NCI-H2227 treated with DMSO at 0.1 percent for 48 hours (cell line): Measurements from ENCODE around the gene PLEKHM1.
"Not testable (repeated sequence)": the region's sequence is repeated elsewhere in the genome, so short reads cannot be mapped to it uniquely, and the experiment has no call there.

Experiments
- DNase-seq: peaks from one replicate; lab custom pipeline; 2025; lab: John Stamatoyannopoulos, UW

Gene PLEKHM1

DNA sequence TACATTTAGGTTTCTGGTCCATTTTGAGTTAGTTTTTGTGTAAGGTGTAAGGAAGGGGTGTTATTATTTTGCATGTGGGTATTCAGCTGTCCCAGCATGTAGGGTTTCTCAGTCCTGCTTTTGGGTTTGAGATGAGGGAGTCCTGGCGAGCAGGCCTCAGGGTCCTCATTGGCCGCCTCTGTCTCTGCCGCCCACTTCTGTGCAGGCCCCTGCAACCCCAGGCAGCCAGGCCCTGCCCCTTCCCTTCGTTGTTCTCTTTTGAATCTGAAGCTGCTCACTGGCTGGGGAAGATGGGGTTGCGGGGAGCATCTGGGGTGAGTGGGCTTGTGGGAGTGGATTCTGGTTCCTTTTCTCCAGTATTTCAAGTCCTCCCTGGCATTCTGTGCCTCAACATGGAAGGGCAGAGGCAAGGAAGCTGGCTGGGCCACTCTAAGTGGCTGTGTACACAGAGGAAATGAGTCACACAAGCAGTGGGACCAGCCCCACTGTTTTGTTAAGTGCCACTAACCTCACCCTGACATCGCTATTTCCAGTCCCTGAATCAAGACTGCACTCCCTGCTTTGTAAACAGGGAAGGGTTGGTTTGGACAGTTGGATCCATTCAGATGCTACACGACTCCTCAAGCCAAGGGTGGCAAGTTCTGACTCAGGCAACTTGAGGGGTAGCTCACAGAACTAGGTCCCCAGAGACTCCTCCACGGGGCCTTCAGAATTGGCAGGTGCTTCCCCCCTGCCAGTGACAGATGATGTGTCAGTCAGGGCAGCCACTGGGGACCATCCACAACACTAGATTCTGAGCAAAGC is 28.8 kb downstream of the PLEKHM1 start:
- not testable (repeated sequence) for DNase-seq

DNA sequence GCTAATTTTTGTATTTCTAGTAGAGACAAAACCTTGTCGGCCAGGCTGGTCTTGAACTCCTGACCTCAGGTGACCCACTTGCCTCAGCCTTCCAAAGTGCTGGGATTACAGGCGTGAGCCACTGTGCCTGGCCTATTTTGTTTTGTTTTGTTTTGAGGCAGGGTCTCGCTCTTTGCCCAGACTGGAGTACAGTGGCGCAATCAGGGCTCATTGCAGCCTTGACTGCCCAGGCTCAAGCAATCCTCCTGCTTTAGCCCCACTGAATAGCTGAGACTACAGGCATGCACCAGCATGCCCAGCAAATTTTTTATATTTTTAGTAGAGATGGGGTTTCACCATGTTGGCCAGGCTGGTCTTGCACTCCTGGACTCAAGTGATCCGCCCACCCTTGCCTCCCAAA is 30.1 kb downstream of the PLEKHM1 start:
- DNase-seq: not testable (repeated sequence)

DNA sequence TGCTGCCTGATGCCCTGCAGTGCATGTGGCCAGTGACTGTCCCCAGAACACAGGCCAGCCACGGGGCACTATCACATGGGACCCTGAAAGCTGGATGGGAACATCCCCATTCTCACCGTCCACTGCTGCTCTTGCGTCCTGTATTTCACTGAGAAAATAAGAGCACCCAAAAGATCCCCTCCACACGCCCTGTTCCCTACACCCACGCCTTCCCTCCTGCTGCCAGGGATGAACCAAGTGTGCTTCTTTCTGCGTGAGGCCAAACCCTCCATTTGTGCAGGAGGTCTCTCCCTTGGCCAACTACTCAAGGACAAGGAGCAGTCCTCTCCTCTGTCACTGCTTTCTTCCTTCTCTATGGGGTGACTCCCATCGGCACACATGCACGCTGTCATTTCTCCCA is 36.2 kb downstream of the PLEKHM1 start:
- not testable (repeated sequence) for DNase-seq

DNA sequence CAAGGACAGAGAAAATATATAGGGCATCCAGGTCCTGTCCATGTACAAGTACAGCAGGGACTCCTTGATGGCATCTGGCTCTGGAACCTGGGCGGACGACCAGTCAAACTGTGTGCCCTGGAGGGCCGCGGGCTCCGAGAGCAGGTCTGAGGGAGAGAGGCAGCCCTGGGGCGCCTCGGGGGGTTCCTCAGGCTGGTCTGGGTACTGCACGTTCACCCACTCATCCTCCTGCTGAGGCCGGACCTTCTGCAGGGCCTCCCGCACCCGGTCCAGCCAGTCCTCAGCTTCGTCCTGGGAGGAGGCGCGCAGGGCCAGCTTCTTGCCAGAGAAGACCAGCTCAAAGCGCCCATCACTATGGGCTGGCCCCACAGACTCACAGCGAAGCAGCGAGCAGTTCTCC is 36.8 kb downstream of the PLEKHM1 start:
- DNase-seq: not testable (repeated sequence)

DNA sequence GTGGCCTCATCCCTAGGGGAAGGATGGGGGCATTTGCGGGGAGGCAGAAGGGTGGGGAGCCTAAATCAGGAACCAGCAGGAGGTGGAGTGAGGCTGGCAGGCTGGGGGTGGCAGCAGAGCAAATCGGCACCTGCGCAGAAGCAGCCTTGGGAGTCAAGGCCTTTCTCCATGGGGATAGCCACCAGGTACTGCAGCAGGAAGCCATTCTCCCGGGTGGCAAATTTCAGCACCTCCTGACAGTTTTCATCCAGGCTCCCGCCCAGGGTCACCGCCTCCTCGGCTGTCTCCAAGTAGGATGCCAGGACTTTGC is 37.3 kb downstream of the PLEKHM1 start:
- not testable (repeated sequence) for DNase-seq

DNA sequence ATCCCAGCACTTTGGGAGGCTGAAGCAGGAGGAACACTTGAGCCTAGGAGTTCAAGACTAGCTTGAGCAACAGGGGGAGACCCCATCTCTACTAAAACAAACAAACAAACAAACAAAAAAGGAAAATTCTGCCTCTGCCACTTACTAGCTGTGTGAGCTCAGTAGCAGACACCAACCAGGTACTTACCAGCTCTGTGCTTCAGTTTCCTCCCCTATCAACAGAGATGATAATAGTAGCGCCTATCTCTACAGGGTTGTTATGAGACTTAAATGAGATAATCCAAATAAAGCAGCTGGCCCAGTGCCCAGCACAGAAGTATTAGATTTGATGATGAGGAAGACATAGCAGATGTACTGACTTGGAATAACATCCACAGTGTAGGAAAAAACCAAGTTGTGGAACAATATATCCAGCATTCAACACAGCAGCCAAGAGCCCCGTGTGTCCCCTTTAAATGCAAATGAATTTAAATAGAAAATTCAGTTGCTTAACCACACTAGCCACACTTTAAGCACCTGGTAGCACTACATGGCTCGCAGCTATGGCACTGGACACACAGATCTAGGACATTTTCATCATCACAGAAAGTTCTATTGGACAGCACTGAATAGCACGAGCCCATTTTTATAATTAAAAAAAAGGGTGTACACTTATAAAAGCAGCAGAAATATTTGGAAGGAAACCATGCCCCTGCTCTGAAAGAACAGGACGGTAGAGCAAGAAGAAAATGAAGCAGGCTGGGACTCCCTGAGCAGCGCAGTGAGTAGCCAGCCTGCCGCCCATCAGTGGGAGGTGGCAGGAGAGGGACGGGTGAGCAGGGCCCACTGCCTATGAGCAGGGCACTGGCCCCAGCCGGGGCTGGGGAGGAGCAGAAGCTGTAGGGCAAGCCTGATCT is 37.9 kb downstream of the PLEKHM1 start:
- not testable (repeated sequence) for DNase-seq

DNA sequence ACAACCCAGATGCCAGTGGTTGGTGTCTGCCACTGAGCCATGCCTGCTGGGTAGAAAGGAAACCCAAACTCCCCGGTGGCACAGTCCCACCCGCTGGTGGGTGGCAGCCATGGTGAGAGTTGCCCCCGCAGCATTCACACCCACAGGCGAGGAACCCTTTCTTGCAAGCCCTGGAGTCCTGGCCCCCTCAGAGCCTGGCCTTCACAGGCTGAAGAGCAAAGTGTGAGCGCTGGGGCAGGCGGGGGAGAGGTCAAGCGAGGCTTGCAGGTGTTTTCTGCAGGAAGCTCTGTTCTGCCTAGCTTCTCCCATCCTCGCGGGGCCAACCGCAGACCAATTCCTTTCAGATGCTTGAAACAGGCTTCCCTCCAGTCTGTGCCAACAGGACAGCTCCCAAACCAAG is 38.9 kb downstream of the PLEKHM1 start:
- DNase-seq: not testable (repeated sequence)

DNA sequence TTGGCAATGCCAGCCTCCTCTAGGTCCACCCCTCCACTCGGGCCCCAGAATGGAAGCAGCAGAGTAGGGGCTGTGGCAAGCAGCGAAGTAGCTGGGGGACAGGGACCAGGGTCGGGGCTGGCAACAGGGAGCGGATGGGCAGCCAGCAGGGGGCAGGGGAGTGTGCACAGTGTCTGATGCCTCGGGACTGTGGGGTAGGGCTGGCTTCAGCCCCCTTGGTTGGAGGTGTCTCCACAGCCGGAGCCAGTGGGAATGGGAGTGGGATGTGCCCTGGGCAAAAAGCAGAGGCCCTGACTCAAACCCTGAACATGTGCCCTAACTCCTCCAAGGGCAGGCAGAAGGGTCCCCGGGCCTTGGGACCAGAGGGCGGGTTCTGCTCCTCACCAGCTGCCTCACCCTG is 39.4 kb downstream of the PLEKHM1 start:
- no peak for DNase-seq

DNA sequence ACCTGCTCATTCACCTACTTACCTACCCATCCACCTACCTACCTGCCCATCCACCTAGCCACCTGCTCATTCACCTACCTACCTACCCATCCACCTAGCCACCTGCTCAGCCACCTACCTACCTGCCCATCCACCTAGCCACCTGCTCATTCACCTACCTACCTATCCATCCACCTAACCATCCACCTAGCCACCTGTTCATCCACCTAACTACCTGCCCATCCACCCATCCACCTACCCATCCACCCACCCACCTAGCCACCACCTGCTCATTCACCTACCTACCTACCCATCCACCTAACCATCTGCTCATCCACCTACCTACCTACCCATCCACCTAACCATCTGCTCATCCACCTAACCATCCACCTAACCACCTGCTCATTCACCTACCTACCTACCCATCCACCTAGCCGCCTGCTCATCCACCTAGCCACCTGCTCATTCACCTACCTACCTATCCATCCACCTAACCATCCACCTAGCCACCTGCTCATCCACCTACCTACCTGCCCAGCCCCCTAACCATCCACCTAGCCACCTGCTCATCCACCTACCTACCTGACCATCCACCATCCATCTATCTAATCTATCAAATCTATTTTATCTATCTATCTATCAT is 40.7 kb downstream of the PLEKHM1 start:
- not testable (repeated sequence) for DNase-seq

DNA sequence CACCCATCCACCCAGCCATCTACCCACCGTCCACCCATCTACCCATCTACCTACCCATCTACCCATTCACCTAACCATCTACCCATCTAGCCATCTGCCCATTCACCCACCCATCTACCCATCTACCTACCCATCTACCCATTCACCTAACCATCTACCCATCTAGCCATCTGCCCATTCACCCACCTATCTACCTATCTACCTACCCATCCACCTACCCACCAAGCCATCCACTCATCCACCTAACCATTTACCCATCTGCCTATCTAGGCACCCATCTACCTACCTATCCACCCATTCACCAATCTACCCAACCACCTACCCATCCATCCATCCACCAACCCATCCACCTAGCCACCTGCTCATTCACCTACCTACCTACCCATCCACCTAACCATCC is 41.3 kb downstream of the PLEKHM1 start:
- not testable (repeated sequence) for DNase-seq

DNA sequence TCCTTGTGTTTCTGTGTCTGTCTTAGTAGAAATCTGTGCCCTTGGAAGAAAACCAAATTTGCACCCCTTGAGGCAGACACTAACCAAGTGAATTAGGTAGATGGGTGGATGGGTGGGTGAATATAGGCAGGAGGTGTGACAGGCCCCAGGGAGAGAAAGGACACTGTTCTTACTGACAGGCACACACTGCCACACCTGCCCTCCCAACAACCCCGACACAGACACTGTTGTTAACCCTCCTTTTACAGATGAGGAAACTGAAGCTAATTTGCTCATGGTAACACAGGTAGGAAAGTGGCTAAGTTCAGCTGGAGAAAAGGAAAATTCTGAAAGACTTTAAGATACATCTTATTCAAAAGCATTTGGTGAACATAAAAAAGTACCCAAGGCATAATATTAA is 42.0 kb downstream of the PLEKHM1 start:
- not testable (repeated sequence) for DNase-seq

DNA sequence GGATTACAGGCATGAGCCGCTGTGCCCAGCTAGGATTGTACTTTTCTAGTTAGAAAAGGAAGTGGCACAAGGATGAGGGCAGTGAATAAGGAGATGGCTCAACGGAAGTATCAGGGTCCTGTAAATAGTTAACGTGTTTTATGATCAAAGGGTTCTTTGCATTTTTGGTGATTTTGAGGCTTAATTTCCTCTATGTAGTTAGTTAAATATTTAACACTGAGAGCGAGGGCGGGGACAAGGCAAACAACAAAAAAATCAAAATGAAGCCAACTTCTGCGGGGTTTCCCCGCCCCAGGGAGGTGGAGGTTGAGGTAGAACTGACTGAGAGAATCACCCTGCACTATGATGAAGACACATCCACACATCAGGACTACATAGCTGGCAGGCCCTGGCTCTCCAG is 42.5 kb downstream of the PLEKHM1 start:
- DNase-seq: not testable (repeated sequence)

DNA sequence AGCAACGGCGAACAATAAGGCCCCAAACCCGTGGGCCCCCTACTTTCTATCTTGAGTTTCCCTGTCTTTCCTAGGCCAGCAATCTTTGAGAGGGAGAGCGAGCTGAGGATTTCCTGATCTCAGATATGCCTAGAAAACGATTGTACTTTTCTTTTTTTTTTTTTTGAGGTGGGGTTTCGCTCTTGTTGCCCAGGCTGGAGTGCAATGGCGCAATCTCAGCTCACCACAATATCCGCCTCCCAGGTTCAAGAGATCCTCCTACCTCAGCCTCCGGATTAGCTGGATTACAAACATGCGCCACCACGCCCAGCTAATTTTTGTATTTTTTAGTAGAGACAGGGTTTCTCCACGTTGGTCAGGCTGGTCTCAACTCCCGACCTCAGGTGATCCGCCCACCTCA is 42.9 kb downstream of the PLEKHM1 start:
- DNase-seq: not testable (repeated sequence)

DNA sequence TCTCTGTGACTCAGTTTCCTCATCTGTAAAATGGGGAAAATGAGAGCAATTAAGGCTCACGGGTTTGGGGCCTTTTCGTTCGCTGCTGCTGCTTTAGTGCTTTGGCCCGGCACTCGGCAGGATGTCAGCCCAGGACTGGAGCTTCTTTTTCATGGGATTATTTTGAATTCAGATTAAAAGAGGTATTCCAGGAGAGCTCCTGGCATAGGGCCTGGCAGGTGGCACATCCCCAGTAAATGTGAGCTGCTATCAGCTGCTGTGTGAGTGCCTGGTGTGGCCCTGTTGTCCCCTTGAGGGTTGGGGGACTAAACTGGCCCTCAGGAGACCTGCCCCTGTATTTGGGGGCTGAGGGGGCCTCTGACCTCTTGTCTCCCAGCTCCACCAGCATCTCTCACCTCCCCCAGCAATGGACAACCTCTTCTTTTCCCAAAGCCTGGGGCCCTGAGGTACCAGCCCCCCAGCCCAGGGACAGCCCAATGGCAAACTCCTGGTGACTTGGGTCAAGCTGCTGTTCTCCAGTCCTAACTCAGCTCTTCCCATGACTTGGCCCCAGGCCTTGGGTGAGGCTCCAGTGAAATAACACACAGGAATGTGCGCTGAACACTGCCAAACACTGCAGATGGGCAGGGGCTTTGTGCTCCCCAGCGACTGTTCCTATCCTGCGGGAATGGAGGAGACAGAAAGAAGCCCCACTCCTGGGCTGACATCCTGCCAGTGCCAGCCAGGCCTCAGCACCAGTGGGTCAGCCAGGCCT is 43.5 kb downstream of the PLEKHM1 start:
- DNase-seq: not testable (repeated sequence)

DNA sequence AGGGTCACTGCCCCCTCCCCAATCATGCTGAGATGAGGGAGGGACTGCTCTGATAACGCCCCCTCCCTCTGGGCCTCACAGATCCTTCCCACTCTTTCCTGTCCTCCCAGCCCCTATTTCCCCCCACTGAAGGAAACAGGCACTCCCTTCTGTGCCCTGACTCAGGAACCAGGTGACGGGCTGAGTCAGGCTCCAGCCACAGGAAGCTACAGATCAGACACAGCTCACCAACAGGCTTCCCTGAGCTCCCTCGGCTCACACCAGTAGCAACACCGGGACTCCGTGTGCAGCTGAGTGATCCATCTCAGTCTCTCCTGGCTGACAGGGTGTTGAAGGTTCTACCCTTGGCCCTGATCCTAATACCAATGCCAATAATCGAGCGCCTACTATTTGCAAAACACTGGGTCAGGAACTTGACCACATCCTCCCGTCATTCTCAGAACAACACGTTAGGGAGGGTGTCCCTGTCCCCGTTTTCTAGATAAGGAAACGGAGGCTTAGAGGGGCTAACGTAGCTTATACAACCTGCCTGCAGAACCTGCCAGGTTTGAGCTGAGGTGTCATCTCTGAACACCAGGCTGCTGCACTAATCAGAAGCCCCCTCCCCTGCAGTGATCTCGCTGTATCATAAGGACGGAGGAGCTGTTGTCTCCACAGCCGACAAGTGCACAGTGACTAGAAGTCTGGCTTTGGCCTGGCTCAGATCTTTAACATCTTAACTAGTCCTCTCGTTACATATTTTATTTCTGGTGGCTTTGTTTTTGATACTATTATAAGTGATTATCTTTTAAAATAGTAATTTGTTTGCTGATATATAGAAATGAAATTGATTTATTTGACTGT is 44.4 kb downstream of the PLEKHM1 start:
- not testable (repeated sequence) for DNase-seq

DNA sequence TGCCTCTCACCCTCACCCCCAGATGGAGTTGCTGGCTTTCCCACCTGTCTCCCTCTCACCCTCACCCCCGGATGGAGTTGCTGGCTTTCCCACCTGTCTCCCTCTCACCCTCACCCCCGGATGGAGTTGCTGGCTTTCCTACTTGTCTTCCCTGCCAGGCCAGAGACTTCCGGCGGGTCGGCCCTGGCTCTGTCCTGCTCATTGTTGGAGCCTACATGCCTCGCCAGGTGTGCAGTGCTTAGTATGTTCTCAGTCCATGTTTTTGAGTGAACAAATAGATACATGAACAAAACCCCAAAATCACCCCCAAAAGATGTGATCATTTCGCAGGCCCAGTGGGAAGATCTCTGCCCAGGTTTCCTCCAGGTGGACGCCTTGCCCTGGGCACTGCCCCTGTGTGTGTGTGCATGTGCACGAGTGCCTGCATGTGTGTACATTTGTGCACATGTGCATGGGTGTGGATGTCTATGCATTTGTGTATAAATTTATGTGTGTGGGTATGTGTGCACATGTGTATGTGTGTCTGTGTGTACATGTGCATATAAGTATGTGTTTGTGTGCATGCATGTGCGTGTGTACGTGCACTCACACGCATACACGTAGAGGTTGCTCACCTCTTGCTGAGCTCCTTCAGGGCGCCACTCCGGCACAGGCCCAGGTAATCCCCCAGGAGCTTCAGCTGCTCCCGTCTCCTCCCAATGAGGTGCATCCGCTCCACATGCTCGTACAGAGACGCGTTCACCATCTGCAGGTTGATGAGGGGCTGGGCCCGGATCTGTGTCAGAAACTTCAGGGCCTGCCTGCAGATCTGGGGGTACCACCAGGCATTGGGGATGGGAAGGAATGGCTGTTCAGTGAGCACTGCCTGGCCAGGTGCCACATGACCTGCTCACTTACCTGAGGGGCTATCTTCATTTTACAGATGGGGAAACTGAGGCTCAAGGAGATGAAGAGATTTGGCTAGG is 45.4 kb downstream of the PLEKHM1 start:
- not testable (repeated sequence) for DNase-seq

DNA sequence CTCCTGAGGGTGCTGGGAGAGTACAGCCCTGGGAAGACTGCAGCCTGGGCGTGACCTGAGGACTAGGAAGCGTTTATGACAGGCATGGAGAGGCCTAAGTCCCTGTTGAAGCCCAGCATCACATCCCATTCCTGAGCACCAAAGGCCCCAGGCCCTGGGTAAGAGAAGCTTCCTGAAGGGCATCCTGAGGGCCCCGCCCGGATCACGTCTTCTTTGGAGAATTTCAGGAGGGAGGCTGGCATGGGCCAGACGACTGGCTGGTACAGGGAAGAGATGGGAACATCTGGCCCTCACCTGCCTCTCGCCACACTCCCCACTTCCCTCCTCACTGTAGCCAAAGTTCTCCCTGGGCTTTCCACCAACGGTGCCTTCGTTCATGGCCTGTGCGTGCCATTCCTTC is 46.2 kb downstream of the PLEKHM1 start:
- not testable (repeated sequence) for DNase-seq

DNA sequence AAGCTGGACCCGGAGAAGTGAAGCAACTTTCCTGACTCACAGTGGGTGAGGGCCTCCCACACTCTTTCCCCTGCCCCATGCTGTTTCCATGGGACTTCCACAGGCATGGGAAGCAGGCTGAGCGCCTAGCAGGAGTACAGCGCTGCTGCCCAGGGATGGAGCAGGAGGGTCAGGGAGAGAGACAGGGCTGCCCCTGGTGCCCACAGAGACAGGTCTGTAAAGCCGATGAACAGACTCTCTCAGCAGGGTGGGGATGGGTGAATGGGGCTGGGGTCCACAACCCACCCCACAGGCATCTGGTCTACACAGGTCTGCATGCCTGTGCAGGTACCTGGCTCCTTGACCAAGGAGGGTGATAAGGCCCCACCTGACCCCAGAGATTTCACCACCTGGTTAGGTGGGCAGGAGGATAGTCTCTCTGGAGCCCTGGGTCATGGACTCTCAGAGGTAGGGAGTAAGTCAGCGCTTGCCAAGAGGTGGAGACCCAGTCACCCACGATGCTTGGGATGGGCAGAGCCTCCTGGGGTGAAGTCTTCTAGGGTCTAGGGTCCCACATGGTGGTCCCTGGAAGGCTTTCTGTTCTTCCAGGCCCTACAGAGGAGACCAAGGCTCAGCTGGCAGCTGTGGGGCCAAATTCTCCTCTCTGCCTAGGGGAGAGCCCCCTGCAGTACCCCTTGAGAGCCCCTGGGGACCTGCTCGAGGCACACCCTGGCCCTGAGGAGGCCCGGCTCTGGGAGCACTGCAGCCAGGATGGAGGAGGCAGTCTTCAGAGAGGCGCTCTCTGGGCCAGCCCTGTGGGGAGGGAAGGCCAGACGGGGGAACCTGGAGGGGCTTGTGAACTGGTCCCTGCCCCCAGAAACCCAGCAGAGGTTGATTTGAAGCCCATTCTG is 46.9 kb downstream of the PLEKHM1 start:
- not testable (repeated sequence) for DNase-seq
